Right lung (tissue), 5 donors: ENCODE results near the gene NOXO1. TPM values are rescaled to one million over a fixed set of nuclear protein-coding genes. Genes with fewer than 3 reads are reported as not detected.
"Not testable (repeated sequence)": the region's sequence is repeated elsewhere in the genome, so short reads cannot be mapped to it uniquely, and the experiment has no call there.

Experiments
- DNase-seq, 2 donors: peaks; one replicate each; pipeline ENCODE4 v3.0.0-alpha.2; 2013
- polyA plus RNA-seq, 5 donors: library from polyadenylated mRNA; unstranded; fragments of 120-200 nt; gene quantifications; one replicate each; pipeline versions ENCODE4 v1.2.1 to v1.2.3, GENCODE V29; 2013; ENCODE audit warnings: inconsistent platforms in 1 of 5, low replicate concordance in 1 of 5; ENCODE audit not compliant: insufficient read length in 5 of 5, insufficient read depth in 1 of 5

The NOXO1 gene
- polyA plus RNA-seq, 5 donors, result 0.18 to 0.57 (median 0.39) TPM; not detected in 1

DNA sequence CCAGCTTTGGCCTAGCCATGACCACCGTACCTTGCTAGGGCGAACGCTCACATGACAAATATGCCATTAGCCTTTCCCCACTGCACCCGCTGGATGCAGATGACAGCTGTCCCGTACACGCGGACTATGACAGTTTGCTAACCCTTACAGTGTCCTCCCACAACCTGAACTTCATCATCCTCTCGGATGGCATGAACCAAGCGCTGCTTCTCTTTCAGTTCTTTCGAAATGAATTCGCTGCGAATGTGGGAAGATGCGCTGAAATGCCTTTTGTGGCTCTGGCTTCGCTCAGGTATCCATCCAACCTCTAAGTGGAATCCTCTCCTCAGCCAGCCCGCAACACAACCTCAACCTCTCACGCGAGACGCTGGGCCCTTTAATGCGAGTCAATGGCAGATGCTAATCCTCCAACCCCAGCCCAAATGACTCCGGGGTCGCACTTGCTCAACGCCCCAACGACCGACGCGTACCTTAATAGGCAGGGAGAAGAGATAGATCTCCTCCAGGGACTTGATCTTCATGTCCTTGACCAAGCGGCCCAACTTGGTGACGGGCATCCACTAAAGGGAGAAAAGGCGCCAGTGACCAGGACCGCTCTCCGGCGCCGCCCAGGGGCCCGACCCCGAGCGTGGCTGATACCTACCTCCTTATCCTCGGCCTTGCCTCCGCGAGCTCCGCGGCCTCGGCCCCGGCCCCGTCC lies 17.3 kb downstream of the NOXO1 start:
- peak in 1 of 2 donors; percentile 27 for DNase-seq

- not testable (repeated sequence) for DNase-seq
Observed at GRCh38 chr16:1962161-1963153, 18.8 kb downstream of the NOXO1 start.

GRCh38 chr16:1961651-1962067 lies 19.6 kb downstream of the NOXO1 start:
- DNase-seq, result no peak

GRCh38 chr16:1960665-1961630 lies 20.3 kb downstream of the NOXO1 start:
- DNase-seq, result no peak

GRCh38 chr16:1959269-1960039 lies 21.8 kb downstream of the NOXO1 start, which contains the start of gene NDUFB10:
TSS of gene NDUFB10 (plus strand) at chr16:1959538. CDS start at chr16:1959625, 87 bp downstream.
- peak; percentile 89 to 90 for DNase-seq

- DNase-seq, result no peak
Observed at GRCh38 chr16:1958715-1959268, 22.5 kb downstream of the NOXO1 start.

- not testable (repeated sequence) for DNase-seq
Observed at GRCh38 chr16:1958143-1958491, 23.2 kb downstream of the NOXO1 start.

- not testable (repeated sequence) for DNase-seq
Observed at GRCh38 chr16:1957434-1958142, 23.7 kb downstream of the NOXO1 start.

- no peak for DNase-seq
Observed at GRCh38 chr16:1953734-1954133, 27.5 kb downstream of the NOXO1 start.

- no peak for DNase-seq
Observed at GRCh38 chr16:1950559-1950958, 30.7 kb downstream of the NOXO1 start.

DNA sequence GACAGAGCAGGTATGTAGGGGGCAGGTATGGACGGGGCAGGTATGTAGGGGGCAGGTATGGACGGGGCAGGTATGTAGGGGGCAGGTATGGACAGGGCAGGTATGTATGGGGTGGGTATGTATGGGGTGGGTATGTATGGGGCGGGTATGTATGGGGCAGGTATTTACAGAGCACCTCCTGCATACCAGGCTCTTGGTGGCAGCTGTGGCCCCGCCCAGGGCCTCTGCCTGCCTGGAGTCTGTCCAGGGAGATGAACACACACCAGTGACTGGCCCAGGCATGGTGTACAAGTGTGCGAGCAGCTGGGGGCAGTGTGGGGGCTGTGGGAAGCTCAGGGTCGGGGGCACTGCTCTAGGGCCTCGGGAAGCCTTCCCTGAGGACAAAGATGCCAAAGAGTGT lies 31.2 kb downstream of the NOXO1 start:
- no peak for DNase-seq

GRCh38 chr16:1949507-1949906 lies 31.8 kb downstream of the NOXO1 start:
- DNase-seq, result no peak

DNA sequence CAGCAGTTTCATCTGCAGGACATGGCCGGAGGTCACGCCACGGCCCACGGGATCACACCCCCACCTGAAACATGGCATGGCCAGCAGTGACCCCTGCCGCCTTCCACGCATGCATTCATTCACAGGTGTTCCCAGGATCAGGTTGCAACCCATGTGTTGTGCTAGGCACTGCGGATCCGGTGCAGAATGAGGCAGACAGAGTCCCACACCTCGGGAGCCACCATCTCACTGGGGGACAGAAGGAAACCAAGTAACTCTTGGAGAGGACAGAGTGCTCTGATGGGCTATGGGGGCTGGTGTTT lies 33.9 kb downstream of the NOXO1 start:
- DNase-seq, result no peak

GRCh38 chr16:1946495-1947368 lies 34.5 kb downstream of the NOXO1 start:
- no peak for DNase-seq

DNA sequence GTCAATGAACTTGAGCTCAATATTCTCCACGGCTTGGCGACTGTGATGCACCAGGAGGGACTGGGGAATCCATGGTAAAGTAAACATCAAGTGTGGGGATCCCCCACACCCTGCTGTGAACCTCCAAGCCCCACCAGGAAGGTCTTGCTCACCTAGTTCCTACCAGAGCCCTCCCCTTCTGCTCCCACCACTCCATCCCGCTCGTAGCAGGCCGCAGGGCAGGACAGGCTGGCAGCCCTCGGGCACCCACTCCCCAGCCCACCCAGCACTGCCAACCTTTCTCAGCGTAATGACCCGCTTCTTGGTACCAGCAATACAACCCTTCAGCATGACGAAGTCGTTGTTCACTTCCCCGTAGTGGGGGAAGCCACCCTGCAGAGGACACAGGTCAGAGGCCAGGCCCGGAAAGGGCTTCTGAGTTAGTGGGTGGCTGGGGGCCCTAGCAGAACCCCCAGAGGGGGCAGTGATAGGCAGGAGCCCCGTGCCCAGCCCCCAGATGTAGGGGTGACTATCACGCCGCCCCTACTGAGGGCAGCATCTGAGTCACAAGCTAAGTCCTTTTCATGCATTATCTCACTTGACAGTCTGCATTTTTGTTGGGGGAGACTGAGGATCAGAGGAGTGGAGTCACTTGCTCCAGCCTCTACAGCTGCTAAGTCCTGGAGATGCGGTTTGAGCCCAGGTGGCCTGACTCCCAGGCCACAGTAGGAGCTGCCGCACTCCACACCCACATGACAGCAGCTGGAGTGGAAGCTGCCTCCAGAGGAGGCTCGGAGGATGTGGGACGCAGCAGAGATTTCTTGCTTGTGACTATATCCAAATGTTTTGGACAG lies 35.5 kb downstream of the NOXO1 start:
- no peak for DNase-seq

GRCh38 chr16:1944612-1945199 lies 36.6 kb downstream of the NOXO1 start:
- DNase-seq, result no peak
